Endothelial cell of hepatic sinusoid (primary cell): ENCODE data around the gene KDM2A.

Experiments used
- in situ Hi-C: cut with HindIII; loops from 2 replicates; pipeline ENCODE4 v1.10.0; 2017; ENCODE audit warnings: low sequenced_read_pairs

KDM2A gene

GRCh38 chr11:67118801-67119584 is at the start of gene KDM2A:
KDM2A (plus strand) TSS chr11:67119263; CDS start chr11:67121317, 2,054 bp downstream.
- in situ Hi-C loops: loop anchor here (10.0 kb wide), 1 partner anchor 226 kb away; no protein-coding TSS in a partner anchor

- in situ Hi-C loops: no loop called here
Measured at GRCh38 chr11:67071420-67072284, 47.4 kb upstream of the KDM2A start.

- in situ Hi-C loops: no loop called here
Measured at GRCh38 chr11:67072295-67072694, 46.8 kb upstream of the KDM2A start.

GRCh38 chr11:67073908-67074307 is 45.2 kb upstream of the KDM2A start:
- in situ Hi-C loops: no loop called here

- in situ Hi-C loops: no loop called here
Measured at GRCh38 chr11:67076202-67076601, 42.9 kb upstream of the KDM2A start.

- in situ Hi-C loops: no loop called here
Measured at GRCh38 chr11:67079065-67079705, 39.9 kb upstream of the KDM2A start.

GRCh38 chr11:67082071-67082791 is 36.8 kb upstream of the KDM2A start:
- in situ Hi-C loops: no loop called here

- in situ Hi-C loops: no loop called here
Measured at GRCh38 chr11:67083786-67084366, 35.2 kb upstream of the KDM2A start.

GRCh38 chr11:67085617-67086016 is 33.4 kb upstream of the KDM2A start:
- in situ Hi-C loops: no loop called here

GRCh38 chr11:67090717-67091116 is 28.3 kb upstream of the KDM2A start:
- in situ Hi-C loops: no loop called here

- in situ Hi-C loops: loop anchor here (5.0 kb wide), 2 partner anchors 37 to 53 kb away; no protein-coding TSS in a partner anchor
Measured at GRCh38 chr11:67095214-67095507, 23.9 kb upstream of the KDM2A start.

GRCh38 chr11:67098799-67099429 is 20.1 kb upstream of the KDM2A start:
- in situ Hi-C loops: loop anchor here (5.0 kb wide), 2 partner anchors 33 to 57 kb away; no protein-coding TSS in a partner anchor

- in situ Hi-C loops: loop anchor here (5.0 kb wide), 2 partner anchors 32 to 58 kb away; no protein-coding TSS in a partner anchor
Measured at GRCh38 chr11:67099831-67100324, 19.2 kb upstream of the KDM2A start.

- in situ Hi-C loops: no loop called here
Measured at GRCh38 chr11:67102664-67103063, 16.4 kb upstream of the KDM2A start.

GRCh38 chr11:67105964-67106363 is 13.1 kb upstream of the KDM2A start:
- in situ Hi-C loops: no loop called here

- in situ Hi-C loops: loop anchor here (10.0 kb wide), 1 partner anchor 234 kb away; no protein-coding TSS in a partner anchor
Measured at GRCh38 chr11:67111261-67111660, 7.8 kb upstream of the KDM2A start.

- in situ Hi-C loops: loop anchor here (10.0 kb wide), 1 partner anchor 232 kb away; no protein-coding TSS in a partner anchor
Measured at GRCh38 chr11:67113231-67113721, 5.8 kb upstream of the KDM2A start.

GRCh38 chr11:67114275-67114896 is 4.7 kb upstream of the KDM2A start:
- in situ Hi-C loops: loop anchor here (10.0 kb wide), 1 partner anchor 230 kb away; no protein-coding TSS in a partner anchor

GRCh38 chr11:67116758-67117105 is 2.3 kb upstream of the KDM2A start:
- in situ Hi-C loops: loop anchor here (10.0 kb wide), 1 partner anchor 228 kb away; no protein-coding TSS in a partner anchor
